GM12878 (cell line): Measurements from ENCODE around the gene ISG20. TPM values are rescaled to one million over a fixed set of nuclear protein-coding genes. Genes with fewer than 3 reads are reported as not detected.

ENCODE experiments used
- ATAC-seq: fragments of 200-7000 bp; cut with Tn5 transposase; 3 replicates; pipeline ENCODE4 v1.9.1; 2020; ENCODE audit warnings: mild to moderate bottlenecking, moderate library complexity
- BruUV-seq: library from RNA; stranded (reverse); fragments of 400-500 nt; replicated peaks from 2 replicates; lab custom pipeline; 2021; lab: Mats Ljungman, UMichigan
- CTCF ChIA-PET: fragments of 300-600 bp; sonication (Branson Sonifier 250); formaldehyde crosslinking; extraction: SDS; loops from one replicate; lab custom pipeline; 2021; ENCODE audit warnings: inconsistent platforms; lab: Yijun Ruan, JAX
- POLR2A ChIA-PET: fragments of 350-600 bp; formaldehyde crosslinking; extraction: SDS; loops from one replicate; lab custom pipeline; 2021; ENCODE audit warnings: inconsistent platforms; lab: Charles Lee
- RAD21 ChIA-PET: fragments of 300-600 bp; sonication (Branson Sonifier 250); formaldehyde crosslinking; loops from one replicate; lab custom pipeline; 2023; ENCODE audit warnings: antibody characterized with exemption; ENCODE audit not compliant: unreplicated experiment; lab: Charles Lee
- SMC1A ChIA-PET: fragments of 300-600 bp; sonication (Branson Sonifier 250); formaldehyde crosslinking; loops from one replicate; lab custom pipeline; 2023; ENCODE audit not compliant: unreplicated experiment, uncharacterized antibody; lab: Charles Lee
- DNase-seq: peaks from one replicate; pipeline ENCODE4 v3.0.0-alpha.2; 2011; ENCODE audit warnings: low read depth, low spot score
- FAIRE-seq: peaks from 3 replicates; lab custom pipeline; 2011; peaks lifted over from hg19 to GRCh38; lab: Jason Lieb, UNC
- H2AFZ ChIP-seq: 2 replicates; pipeline ENCODE4 v1.6.0; 2011; ENCODE audit warnings: low read depth, low read length, control low read depth; ENCODE audit not compliant: control insufficient read depth
- H3K27ac ChIP-seq: 2 replicates; pipeline ENCODE4 v1.5.1; 2011; ENCODE audit warnings: control low read depth; ENCODE audit not compliant: control insufficient read depth, insufficient read depth
- H3K27me3 ChIP-seq, 2 experiments: replicated peaks in 1 of 2; 2 replicates each; pipeline versions ENCODE4 v1.6.0 to v1.6.1; 2011; ENCODE audit warnings: low read length in 1 of 2; ENCODE audit not compliant: control insufficient read depth in 2 of 2, insufficient read depth in 2 of 2
- H3K36me3 ChIP-seq, 2 experiments: 2 replicates each; pipeline ENCODE4 v1.5.1; 2011; ENCODE audit warnings: low read length in 1 of 2; ENCODE audit not compliant: control insufficient read depth in 2 of 2, insufficient read depth in 2 of 2
- H3K4me1 ChIP-seq: 2 replicates; pipeline ENCODE4 v1.6.1; 2011; ENCODE audit warnings: mild to moderate bottlenecking, low read length, moderate library complexity, mixed read lengths; ENCODE audit not compliant: control insufficient read depth, insufficient read depth
- H3K4me2 ChIP-seq: 2 replicates; pipeline ENCODE4 v1.6.0; 2011; ENCODE audit warnings: control low read depth; ENCODE audit not compliant: control insufficient read depth, insufficient read depth
- H3K4me3 ChIP-seq: fragments of 200-600 bp; sonication (generic); 2 replicates; pipeline ENCODE4 v1.5.1; 2016
- H3K79me2 ChIP-seq: 2 replicates; pipeline ENCODE4 v1.6.0; 2011; ENCODE audit warnings: low read length; ENCODE audit not compliant: control insufficient read depth, insufficient read depth
- H3K9ac ChIP-seq: 2 replicates; pipeline ENCODE4 v1.8.0; 2011; ENCODE audit warnings: low read length, control low read depth, mixed read lengths; ENCODE audit not compliant: control insufficient read depth, insufficient read depth
- H3K9me3 ChIP-seq: replicated peaks from 3 replicates; pipeline ENCODE4 v1.5.1; 2011; ENCODE audit warnings: mild to moderate bottlenecking, low read length; ENCODE audit not compliant: control insufficient read depth, insufficient read depth
- H4K20me1 ChIP-seq: 2 replicates; pipeline ENCODE4 v1.6.0; 2011; ENCODE audit not compliant: control insufficient read depth, insufficient read depth
- CBX3 ChIP-seq: fragments of 200-600 bp; sonication (generic); IDR thresholded peaks from 2 replicates; pipeline ENCODE4 v1.6.1; 2016; ENCODE audit warnings: low read depth, borderline replicate concordance
- CEBPB ChIP-seq, 2 experiments: fragments of 150-350 bp in 1 of 2; IDR thresholded peaks; 2 replicates each; pipeline ENCODE4 v1.6.1; 2012 to 2014; ENCODE audit warnings: low read depth in 2 of 2, low read length in 2 of 2, borderline replicate concordance in 1 of 2, inconsistent platforms in 1 of 2
- HCFC1 ChIP-seq: fragments of 150-350 bp; IDR thresholded peaks from 2 replicates; pipeline ENCODE4 v1.6.1; 2014; ENCODE audit warnings: low read length
- HDGF ChIP-seq: fragments of 450-650 bp; IDR thresholded peaks from 2 replicates; pipeline ENCODE4 v1.6.1; 2016; ENCODE audit warnings: antibody characterized with exemption
- KLF5 ChIP-seq: fragments of 450-650 bp; IDR thresholded peaks from 2 replicates; pipeline ENCODE4 v1.6.1; 2014; ENCODE audit warnings: mild to moderate bottlenecking; ENCODE audit not compliant: partially characterized antibody
- SIN3A ChIP-seq: IDR thresholded peaks from 2 replicates; pipeline ENCODE4 v1.6.1; 2012; ENCODE audit warnings: low read depth, low read length, improper control_type of control experiment
- TBL1XR1 ChIP-seq: IDR thresholded peaks from 2 replicates; pipeline ENCODE4 v1.6.1; 2012; ENCODE audit warnings: low read depth, low read length, improper control_type of control experiment
- TCF12 ChIP-seq: IDR thresholded peaks from 2 replicates; pipeline ENCODE4 v1.6.1; 2011; ENCODE audit warnings: low read depth, mild to moderate bottlenecking, low read length
- ZNF274 ChIP-seq: IDR thresholded peaks from one replicate; pipeline ENCODE4 v1.8.0; 2011; ENCODE audit not compliant: insufficient read length, insufficient read depth
- WGBS: methylation state at CpG from one replicate; pipeline ENCODE4 v1.1.6; 2016; ENCODE audit warnings: low lambda C conversion rate; ENCODE audit not compliant: insufficient replicate concordance, insufficient coverage; ENCODE audit errors: missing lambda C conversion rate; 5-methylcytosine and 5-hydroxymethylcytosine counted together
- in situ Hi-C: fragments of 300-500 bp; cut with MboI; formaldehyde crosslinking; loops from 9 replicates; pipeline ENCODE4 v1.14.3; 2018; ENCODE audit warnings: mixed read lengths
- intact Hi-C: fragments of 100-400 bp; cut with micrococcal nuclease; formaldehyde crosslinking; loops from one replicate; pipeline ENCODE4 v1.14.2; 2022; ENCODE audit not compliant: unreplicated experiment
- polyA plus RNA-seq, 11 experiments: library from polyadenylated mRNA; depleted of rRNA in 4 of 11; unstranded in 6 of 11; stranded (reverse) in 5 of 11; fragments of >200 nt; fragmentation: Nextera tagmentation in 4 of 11; fragmentation: Illumina TruSeq in 1 of 11; extraction: Ambion mirVana in 4 of 11; extraction: Trizol in 1 of 11; gene quantifications; 1 replicate in 1 of 11; 2 replicates in 10 of 11; pipeline versions ENCODE4 v1.2.1 to v1.2.3, GENCODE V29; 2011 to 2016; ENCODE audit warnings: inconsistent platforms in 2 of 11, missing spikeins in 2 of 11, low read depth in 1 of 11
- total RNA-seq, 4 experiments: library from RNA; depleted of rRNA in 3 of 4; stranded (reverse); fragments of >200 nt in 3 of 4; fragmentation: Illumina TruSeq in 1 of 4; extraction: Trizol in 1 of 4; gene quantifications; 2 replicates each; pipeline versions ENCODE4 v1.2.1 to v1.2.3, GENCODE V29; 2013 to 2021
- TF ChIP-seq, protein P1 (sequence below): fragments of 450-650 bp; IDR thresholded peaks from 2 replicates; pipeline ENCODE4 v1.6.1; 2018; ENCODE audit warnings: borderline replicate concordance, mild to moderate bottlenecking; ENCODE audit not compliant: partially characterized antibody

ISG20 gene
- total and polyA plus RNA-seq, 10 of the 15 experiments (the other 5 are each of a cell fraction or from before 2014, with no cell fraction given): 23.4 to 210 (median 85.9) TPM

DNA sequence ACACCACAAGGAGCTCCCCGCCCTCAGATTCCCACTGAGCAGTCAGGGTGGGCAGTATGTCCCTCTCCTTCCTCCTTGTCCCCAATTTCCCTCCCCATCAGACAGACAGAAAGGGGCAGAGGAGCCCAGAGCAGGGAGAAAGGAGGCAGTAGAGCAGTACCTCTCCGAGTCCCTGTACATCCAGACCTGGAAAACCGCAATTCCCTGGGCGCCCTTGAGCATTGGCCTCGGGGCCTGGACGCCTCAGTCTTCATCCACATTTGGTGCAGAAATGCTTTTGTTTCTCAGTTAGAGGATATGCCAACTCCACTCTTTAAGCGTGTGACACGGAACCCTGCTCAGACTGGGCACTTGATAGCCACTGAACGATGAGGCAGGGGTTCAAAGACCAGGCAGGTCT lies 5.9 kb downstream of the ISG20 start:
- FAIRE-seq: no peak
- no TSS peak for BruUV-seq
- Histone ChIP-seq H2AFZ (no peak overlapping the region), H3K4me1 (peaks cover 45% of the 10 kb centered on the region), H3K9me3 (no peaks in the 10 kb centered on the region)
- intact Hi-C loops: no loop called here
- CTCF ChIA-PET: interaction anchor here (0.6 to 0.9 kb wide), 4 partner anchors 19 to 718 kb away, joined by 3 to 4 read pairs (median 3); no protein-coding TSS in a partner anchor
- SMC1A ChIA-PET: no interaction called here
- RAD21 ChIA-PET: interaction anchor here (2.1 to 2.8 kb wide), 2 partner anchors 19 to 20 kb away, joined by 6 to 7 read pairs; no protein-coding TSS in a partner anchor
- TF ChIP-seq TBL1XR1 (no peak), CBX3 (no peak), CEBPB (IDR thresholded peaks at IDR 0.05; ENCODE audit: borderline replicate concordance in 1 of 2, low read depth in 2 of 2, low read length in 2 of 2) (no peak), HCFC1 (no peak), HDGF (no peak), ZNF274 (no peak), KLF5 (no peak), SIN3A (no peak), TCF12 (no peak)
- TF ChIP-seq, protein P1, sequence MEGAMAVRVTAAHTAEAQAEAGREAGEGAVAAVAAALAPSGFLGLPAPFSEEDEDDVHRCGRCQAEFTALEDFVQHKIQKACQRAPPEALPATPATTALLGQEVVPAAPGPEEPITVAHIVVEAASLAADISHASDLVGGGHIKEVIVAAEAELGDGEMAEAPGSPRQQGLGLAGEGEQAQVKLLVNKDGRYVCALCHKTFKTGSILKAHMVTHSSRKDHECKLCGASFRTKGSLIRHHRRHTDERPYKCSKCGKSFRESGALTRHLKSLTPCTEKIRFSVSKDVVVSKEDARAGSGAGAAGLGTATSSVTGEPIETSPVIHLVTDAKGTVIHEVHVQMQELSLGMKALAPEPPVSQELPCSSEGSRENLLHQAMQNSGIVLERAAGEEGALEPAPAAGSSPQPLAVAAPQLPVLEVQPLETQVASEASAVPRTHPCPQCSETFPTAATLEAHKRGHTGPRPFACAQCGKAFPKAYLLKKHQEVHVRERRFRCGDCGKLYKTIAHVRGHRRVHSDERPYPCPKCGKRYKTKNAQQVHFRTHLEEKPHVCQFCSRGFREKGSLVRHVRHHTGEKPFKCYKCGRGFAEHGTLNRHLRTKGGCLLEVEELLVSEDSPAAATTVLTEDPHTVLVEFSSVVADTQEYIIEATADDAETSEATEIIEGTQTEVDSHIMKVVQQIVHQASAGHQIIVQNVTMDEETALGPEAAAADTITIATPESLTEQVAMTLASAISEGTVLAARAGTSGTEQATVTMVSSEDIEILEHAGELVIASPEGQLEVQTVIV: no peak
- TF ChIP-seq, all 136 proteins: peak for 0
- no peak overlapping the region for H3K9ac ChIP-seq
- H3K36me3 ChIP-seq: peaks cover 0 to 4% of the 10 kb centered on the region in 2 experiments
- WGBS: 74% methylated on average over 9 of the region's 9 CpGs
- in situ Hi-C loops: no loop called here
- ATAC-seq (no peak), DNase-seq (no peak)
- H3K4me3 ChIP-seq: no peak overlapping the region
- H3K79me2 ChIP-seq: peaks cover 29% of the 10 kb centered on the region
- H3K4me2 ChIP-seq: no peak overlapping the region
- no peaks in the 10 kb centered on the region for H3K27me3 ChIP-seq
- POLR2A ChIA-PET: interaction anchor here (1.0 to 2.0 kb wide), 2 partner anchors 12 to 22 kb away, joined by 3 to 7 read pairs; no protein-coding TSS in a partner anchor
- peaks cover 2% of the 10 kb centered on the region; the same call in 1 of the 2 replicates for H4K20me1 ChIP-seq
- no peak overlapping the region for H3K27ac ChIP-seq
